HG03064 (cell line): Measurements from ENCODE around the gene CFAP46.
"Not testable (repeated sequence)": the region's sequence is repeated elsewhere in the genome, so short reads cannot be mapped to it uniquely, and the experiment has no call there.

Source experiments
- ATAC-seq: cut with Tn5 transposase; IDR thresholded peaks from one replicate; pipeline ENCODE4 v1.9.1; 2021; ENCODE audit warnings: low read depth; ENCODE audit not compliant: unreplicated experiment

Gene CFAP46

GRCh38 chr10:132798403-132798802, 144.0 kb downstream of the CFAP46 start:
- no peak for ATAC-seq

GRCh38 chr10:132797986-132798385, 144.4 kb downstream of the CFAP46 start:
- ATAC-seq: not testable (repeated sequence)

DNA sequence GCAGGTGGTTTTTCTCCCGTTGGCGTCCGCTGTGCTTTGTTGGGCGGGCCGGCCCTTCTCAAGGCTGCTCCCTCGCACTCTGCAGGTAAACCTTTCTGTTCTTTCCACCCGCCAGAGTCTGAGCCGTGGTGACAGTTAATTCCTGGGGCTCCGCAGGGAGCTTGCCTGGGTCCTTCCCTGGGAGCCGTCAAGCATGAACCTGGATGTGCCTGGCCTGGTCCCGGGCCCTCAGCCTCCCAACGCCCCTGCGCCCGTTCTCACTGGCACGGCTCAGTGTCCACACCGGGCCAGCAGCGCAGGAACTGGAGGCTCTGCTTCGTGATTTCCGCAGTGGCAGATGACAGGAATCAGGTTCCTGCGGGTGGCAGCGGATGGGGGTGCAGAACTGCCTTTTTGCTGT, 145.5 kb downstream of the CFAP46 start:
- ATAC-seq: no peak

GRCh38 chr10:132793871-132794849, 148.2 kb downstream of the CFAP46 start:
- no peak for ATAC-seq

DNA sequence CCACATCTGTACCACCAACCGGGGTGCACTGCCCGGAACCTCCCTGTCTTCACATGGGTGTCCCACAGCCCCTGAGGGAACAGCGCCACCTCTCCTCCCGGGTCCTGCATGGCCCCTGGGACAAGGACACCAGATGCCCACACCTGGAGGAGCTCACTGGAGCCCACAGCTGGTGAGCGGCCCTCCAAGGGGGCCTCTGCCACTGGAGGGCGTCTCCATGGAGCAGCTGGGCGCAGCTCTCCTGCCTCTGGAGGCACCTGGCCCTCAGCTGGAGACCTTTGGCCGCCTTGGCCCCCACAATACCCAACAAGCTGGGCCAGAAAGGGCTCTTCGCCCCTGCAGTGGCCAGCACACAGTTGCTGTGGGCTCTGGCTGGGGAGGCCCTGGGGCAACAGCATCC, 149.2 kb downstream of the CFAP46 start:
- no peak for ATAC-seq

DNA sequence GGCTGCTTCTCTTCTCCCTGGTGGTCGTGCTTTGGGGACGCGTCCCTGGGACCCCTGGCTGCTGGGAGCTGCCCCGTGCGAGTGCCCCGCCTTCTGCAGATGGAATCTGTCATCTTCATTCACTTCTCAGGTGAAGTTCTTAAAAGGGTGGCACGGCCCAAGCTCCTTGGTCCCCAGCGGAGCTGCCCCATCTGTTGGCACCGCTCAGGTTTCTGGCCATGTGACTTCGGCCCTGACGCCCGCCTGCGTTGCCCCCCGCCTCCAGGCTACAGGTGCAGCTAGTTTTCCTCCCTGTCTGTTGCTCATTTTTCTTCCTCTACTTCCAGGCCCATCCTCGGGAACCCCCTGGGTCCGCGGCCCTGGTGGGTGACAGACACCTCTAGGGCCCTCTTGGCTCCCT, 149.6 kb downstream of the CFAP46 start:
- no peak for ATAC-seq

- ATAC-seq: not testable (repeated sequence)
Observed at GRCh38 chr10:132792099-132792498, 150.3 kb downstream of the CFAP46 start.

DNA sequence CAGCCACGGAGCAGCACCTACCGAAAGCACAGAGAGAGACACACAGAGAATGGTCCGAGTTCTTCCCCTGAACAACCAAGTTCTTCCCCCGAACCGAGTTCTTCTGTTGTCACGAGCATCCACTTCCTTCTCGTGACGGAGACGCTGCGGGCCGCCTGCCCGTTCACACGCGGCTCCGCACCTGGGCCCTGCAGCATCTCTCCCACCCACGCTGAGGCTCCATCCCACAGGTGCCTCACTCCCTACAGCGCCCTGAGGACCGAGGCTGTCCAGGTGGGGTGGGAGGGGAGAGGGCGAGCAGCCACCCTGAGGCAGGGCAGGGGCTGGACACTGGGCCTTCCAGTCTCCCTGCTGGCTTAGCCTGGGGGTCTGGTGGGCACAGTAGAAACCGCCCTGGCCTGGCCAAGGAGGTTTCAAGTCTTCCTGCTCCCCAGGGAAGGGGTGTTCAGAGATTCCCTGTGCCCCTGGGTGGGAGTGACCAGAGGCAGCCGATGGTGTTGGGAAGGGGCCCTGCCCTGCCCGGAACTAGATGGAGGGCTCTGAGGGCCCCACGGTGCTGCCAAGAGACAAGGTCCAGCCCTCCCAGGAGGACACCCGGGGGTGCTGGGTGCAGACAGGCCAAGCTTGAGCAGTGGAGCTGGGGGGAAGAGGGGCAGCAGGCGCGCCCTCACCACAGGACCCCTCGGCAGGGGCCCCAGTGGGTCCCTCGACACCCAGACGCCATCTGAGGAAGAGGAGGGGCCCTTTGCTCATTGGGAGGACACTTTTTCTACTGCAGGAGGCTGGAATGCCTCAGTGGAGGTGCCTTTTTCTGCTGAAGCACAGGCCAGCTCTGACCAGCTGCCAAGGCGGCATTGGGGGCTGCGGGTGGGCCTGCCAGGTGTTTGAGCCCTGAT, 151.2 kb downstream of the CFAP46 start:
- ATAC-seq: no peak

GRCh38 chr10:132790470-132790869, 151.9 kb downstream of the CFAP46 start:
- no peak for ATAC-seq

DNA sequence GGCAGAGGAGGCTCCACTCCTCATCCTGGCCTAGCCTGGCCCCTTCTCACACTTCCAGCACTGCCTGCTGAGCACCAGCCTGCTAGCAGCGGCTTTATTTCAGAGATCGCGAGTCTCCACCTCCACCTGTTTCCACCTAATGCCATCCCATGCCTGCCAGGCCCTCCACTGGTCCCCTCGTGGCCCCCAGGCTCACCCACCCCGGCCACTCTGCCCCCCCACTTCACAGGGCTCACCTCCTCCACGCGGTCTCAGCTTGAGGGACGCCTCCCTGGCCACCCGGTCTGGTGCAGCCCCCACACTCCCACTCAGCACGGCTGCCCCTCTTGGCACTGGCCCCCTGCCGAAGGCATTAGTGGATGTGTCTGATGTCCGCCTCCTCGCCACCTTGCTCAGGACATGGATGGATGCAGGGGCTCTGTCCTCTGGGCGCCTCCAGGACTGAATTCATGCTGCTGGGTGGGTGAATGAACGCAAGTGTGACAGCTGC, 152.7 kb downstream of the CFAP46 start:
- no peak for ATAC-seq

GRCh38 chr10:132788831-132789219, 153.5 kb downstream of the CFAP46 start:
- ATAC-seq: no peak

DNA sequence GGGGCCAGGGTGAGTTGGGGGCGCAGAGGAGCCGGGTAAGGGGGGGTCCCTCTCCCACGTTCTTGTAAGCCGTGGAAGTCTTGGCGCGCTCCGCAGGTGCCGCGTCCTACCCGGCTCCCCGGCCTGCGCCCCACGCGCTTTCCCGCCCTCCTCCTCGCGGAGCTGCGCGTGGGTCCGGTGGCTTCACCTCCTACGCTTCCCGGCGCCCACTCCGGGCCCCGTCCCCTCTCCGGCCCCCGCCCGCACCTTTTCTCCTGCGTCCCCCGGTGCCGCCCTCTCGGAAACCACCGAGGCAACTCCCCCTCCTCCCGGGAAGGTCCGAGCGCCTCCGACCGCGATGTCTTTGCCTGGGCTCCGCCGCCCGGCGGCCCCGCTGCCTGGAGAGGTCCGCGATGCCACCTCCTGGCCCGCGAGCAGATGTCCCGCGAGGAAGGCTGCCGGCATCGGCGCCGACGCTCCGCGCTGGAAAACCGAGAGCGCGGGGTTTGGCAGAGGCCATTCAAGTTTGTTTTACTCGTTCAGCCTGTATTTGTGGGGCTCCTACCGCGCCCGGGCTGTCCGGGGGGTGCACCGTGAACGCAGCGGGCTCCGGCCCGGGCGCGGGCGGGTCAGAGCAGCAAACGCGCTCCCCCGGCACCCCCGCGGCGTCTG, 154.1 kb downstream of the CFAP46 start:
- ATAC-seq: no peak

GRCh38 chr10:132787495-132788179, 154.7 kb downstream of the CFAP46 start:
- ATAC-seq: no peak

GRCh38 chr10:132786884-132787494, 155.4 kb downstream of the CFAP46 start:
- ATAC-seq: no peak

DNA sequence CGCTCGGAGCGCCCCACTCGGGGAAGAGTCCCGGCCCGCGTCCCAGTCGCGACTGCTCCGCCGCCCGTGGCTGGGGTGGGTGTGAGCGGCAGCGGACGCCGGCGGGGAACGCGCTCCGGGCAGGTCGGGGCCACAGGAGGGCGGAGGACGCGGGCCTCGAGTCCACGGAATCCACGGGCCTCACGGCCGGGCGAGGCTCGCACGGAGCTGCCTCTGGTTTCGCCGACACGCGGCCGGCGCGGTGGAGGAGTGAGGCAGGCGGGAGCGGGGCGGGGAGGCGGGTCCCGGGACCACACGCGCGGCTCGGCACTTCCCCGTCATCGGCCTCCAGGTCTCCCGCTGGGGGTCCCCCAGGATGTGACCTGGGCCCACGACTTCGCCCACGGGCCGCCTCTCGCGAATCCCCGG, 155.9 kb downstream of the CFAP46 start:
- ATAC-seq: no peak

DNA sequence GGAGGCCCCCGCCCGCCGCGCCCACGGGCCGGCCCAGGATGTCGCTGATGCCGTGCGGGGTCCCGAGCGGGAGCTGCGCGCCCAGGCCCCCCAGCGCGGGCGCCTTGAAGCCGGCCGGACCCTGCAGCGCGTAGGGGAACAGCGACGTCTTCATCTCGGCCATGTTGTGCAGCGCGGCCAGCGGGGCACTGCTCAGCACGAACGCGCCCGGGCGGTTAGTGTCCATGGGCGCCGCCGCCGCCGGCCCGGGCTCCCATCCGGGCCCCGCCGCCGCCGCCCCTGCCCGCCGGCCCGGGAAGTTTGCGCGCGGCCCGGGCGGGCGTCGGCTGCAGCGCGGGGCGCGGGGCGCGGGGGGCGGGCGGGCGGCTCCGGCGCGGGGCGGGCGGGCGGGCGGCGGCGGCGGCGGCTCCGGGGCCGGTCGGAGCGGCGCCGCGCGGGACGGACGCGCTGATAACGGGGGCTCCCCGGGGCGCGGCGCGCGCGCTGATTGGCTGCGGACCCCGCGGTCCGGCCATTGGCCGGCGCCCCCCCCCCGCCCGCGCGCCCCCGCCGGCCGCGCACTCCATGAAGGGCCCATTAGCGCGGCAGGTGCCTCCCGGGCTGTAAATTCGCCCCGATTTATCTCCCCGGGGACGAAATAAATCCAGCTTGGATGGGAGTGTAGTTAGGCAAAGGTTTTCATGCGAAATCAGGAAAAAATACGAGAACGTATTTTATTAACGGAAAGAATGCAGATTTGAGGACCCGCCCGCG, 156.5 kb downstream of the CFAP46 start, which contains the start of gene NKX6-2:
Gene NKX6-2, minus strand, starts transcription at position 425 of the 753 bp plus-strand sequence. Its CDS starts 199 bp downstream, at position 226.
- no peak for ATAC-seq

DNA sequence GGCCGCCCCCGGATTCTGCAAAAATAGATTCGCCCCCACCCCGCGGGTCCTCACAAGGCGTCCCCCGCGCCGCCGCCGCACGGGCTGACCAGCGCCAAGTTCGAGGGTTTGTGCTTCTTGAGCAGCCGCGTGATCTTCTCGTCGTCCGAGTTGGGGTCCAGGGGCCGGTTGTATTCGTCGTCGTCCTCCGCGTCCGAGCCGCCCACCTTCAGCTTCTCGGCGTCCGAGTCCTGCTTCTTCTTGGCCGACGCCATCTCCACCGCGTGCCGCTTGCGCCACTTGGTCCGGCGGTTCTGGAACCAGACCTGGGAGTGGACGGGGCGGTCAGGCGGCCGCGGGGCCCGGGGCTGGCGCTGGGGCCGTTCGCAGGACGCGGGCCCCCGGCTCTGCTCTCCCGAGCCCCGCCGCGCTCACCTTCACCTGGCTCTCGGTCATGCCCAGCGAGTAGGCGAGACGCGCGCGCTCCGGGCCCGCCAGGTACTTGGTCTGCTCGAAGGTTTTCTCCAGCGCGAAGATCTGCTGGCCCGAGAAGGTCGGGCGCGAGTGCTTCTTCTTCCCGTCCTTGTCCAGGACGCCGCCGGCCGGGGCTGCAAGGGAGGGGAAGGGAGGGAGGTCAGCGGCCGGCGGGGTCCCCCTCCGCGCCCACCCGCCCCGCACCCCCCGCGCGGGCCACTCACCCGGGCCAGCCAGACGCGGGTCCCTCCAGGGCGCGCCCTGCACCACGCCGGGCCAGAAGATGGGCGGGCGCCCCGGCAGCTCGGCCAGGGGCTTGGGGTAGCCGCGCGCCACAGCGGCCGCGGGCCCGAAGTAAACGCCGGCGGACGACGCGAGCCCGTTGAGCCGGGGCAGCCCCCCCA, 157.3 kb downstream of the CFAP46 start:
- no peak for ATAC-seq
